ENCODE results near the gene DENND4B.

DNA sequence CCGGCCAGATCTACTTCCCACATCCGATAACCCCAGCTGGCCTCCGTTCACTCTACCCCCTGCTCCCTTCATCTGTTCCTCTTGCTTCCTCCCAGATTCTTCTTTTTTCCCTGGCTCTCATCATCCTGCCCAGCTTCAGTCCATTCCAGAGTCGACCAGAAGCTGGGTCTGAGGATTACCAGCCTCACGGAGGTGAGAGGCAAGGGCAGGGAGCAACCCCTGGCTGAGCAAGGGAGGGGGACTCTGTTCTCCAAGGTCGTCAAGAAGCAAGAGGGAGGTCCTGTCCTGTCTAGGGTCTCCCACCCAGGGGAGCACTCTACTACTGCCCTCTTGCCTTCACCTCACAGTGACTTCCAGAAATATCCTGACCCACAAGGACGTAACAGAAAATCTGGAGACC lies 27.0 kb upstream of the DENND4B start:
- no peak for TF ChIP-seq EZH2 (IDR thresholded peaks at IDR 0.05; ENCODE audit: insufficient read depth, poor library complexity, severe bottlenecking)
- no peak for TF ChIP-seq EZH2phosphoT487 (IDR thresholded peaks at IDR 0.05; ENCODE audit: insufficient read depth, low read depth)
